HG03558 (cell line): Measurements from ENCODE around the gene THBS2.
"Not testable (repeated sequence)": the region's sequence is repeated elsewhere in the genome, so short reads cannot be mapped to it uniquely, and the experiment has no call there.

Experiments used
- ATAC-seq: cut with Tn5 transposase; IDR thresholded peaks from one replicate; pipeline ENCODE4 v1.9.1; 2021; ENCODE audit warnings: moderate number of reproducible peaks; ENCODE audit not compliant: unreplicated experiment; ENCODE audit errors: extremely low read depth

Gene THBS2

GRCh38 chr6:169189686-169190085 is 64.0 kb downstream of the THBS2 start:
- no peak for ATAC-seq

GRCh38 chr6:169189182-169189581 is 64.5 kb downstream of the THBS2 start:
- no peak for ATAC-seq

- ATAC-seq: no peak
These were observed 65.2 kb downstream of the THBS2 start for GRCh38 chr6:169188475-169188874.

GRCh38 chr6:169188051-169188470 is 65.6 kb downstream of the THBS2 start:
- ATAC-seq: no peak

- no peak for ATAC-seq
These were observed 67.0 kb downstream of the THBS2 start for GRCh38 chr6:169186496-169187169.

- no peak for ATAC-seq
These were observed 67.8 kb downstream of the THBS2 start for GRCh38 chr6:169185692-169186485.

- no peak for ATAC-seq
These were observed 68.6 kb downstream of the THBS2 start for GRCh38 chr6:169185011-169185521.

GRCh38 chr6:169184419-169184818 is 69.2 kb downstream of the THBS2 start:
- ATAC-seq: no peak

- no peak for ATAC-seq
These were observed 70.4 kb downstream of the THBS2 start for GRCh38 chr6:169183233-169183632.

- not testable (repeated sequence) for ATAC-seq
These were observed 73.8 kb downstream of the THBS2 start for GRCh38 chr6:169179831-169180230.

- no peak for ATAC-seq
These were observed 76.0 kb downstream of the THBS2 start for GRCh38 chr6:169177516-169178166.

- no peak for ATAC-seq
These were observed 77.2 kb downstream of the THBS2 start for GRCh38 chr6:169176361-169176991.

- ATAC-seq: no peak
These were observed 78.2 kb downstream of the THBS2 start for GRCh38 chr6:169175360-169175887.

- no peak for ATAC-seq
These were observed 78.9 kb downstream of the THBS2 start for GRCh38 chr6:169174516-169175359.

- no peak for ATAC-seq
These were observed 79.9 kb downstream of the THBS2 start for GRCh38 chr6:169173532-169174268.

GRCh38 chr6:169172946-169173345 is 80.7 kb downstream of the THBS2 start:
- no peak for ATAC-seq

GRCh38 chr6:169172456-169172855 is 81.2 kb downstream of the THBS2 start:
- ATAC-seq: no peak

GRCh38 chr6:169171951-169172350 is 81.7 kb downstream of the THBS2 start:
- ATAC-seq: no peak

GRCh38 chr6:169171016-169171415 is 82.6 kb downstream of the THBS2 start:
- ATAC-seq: no peak
